MCF 10A (cell line): ENCODE results near the gene PTPN13. TPM values are rescaled to one million over a fixed set of nuclear protein-coding genes. Genes with fewer than 3 reads are reported as not detected.

ENCODE experiments used
- BruUV-seq: library from RNA; stranded (reverse); fragments of 400-500 nt; replicated peaks from 2 replicates; lab custom pipeline; 2021; lab: Mats Ljungman, UMichigan
- CTCF ChIA-PET: fragments of 300-600 bp; sonication (Branson Sonifier 250); formaldehyde crosslinking; extraction: SDS; loops from one replicate; lab custom pipeline; 2021; ENCODE audit warnings: antibody characterized with exemption, inconsistent platforms; lab: Yijun Ruan, JAX
- POLR2A ChIA-PET: fragments of 300-600, 350-650 bp; sonication (Branson Sonifier 250); formaldehyde crosslinking; extraction: SDS; loops from one replicate; lab custom pipeline; 2020; ENCODE audit warnings: antibody characterized with exemption, inconsistent platforms; lab: Yijun Ruan, JAX
- DNase-seq: peaks from one replicate; pipeline ENCODE4 v3.0.0-alpha.2; 2018; ENCODE audit not compliant: unreplicated experiment
- H3K27ac Mint-ChIP-seq: one replicate; pipeline ENCODE4 v1.8.0; 2022; ENCODE audit warnings: mild to moderate bottlenecking, low read depth, mixed read lengths; ENCODE audit not compliant: unreplicated experiment
- H3K27me3 Mint-ChIP-seq: one replicate; pipeline ENCODE4 v1.8.0; 2022; ENCODE audit warnings: mixed read lengths; ENCODE audit not compliant: insufficient read depth, unreplicated experiment
- H3K36me3 Mint-ChIP-seq: one replicate; pipeline ENCODE4 v1.8.0; 2022; ENCODE audit warnings: mild to moderate bottlenecking, moderate library complexity, mixed read lengths; ENCODE audit not compliant: insufficient read depth, unreplicated experiment
- H3K4me1 Mint-ChIP-seq: one replicate; pipeline ENCODE4 v1.8.0; 2022; ENCODE audit warnings: mixed read lengths; ENCODE audit not compliant: insufficient read depth, unreplicated experiment
- H3K4me3 Mint-ChIP-seq: one replicate; pipeline ENCODE4 v1.8.0; 2022; ENCODE audit warnings: mild to moderate bottlenecking, moderate library complexity, mixed read lengths; ENCODE audit not compliant: unreplicated experiment
- H3K9me3 Mint-ChIP-seq: one replicate; pipeline ENCODE4 v1.8.0; 2022; ENCODE audit warnings: mixed read lengths; ENCODE audit not compliant: unreplicated experiment
- intact Hi-C: fragments of 100-400 bp; cut with micrococcal nuclease; formaldehyde crosslinking; loops from 2 replicates; pipeline ENCODE4 v1.14.1; 2022
- total RNA-seq: library from RNA; stranded (reverse); gene quantifications from 2 replicates; pipeline ENCODE4 v1.2.3, GENCODE V29; 2022
- TF ChIP-seq, protein P1 (sequence below): fragments of 200-600 bp; IDR thresholded peaks from one replicate; pipeline ENCODE4 v1.8.0; 2022; ENCODE audit warnings: antibody characterized with exemption, mild to moderate bottlenecking; ENCODE audit not compliant: unreplicated experiment

PTPN13 gene
- total RNA-seq, 1 experiment from 2014 or later, result 28.3 TPM

GRCh38 chr4:86606809-86607208 lies 12.7 kb downstream of the PTPN13 start:
- TF ChIP-seq, protein P1, sequence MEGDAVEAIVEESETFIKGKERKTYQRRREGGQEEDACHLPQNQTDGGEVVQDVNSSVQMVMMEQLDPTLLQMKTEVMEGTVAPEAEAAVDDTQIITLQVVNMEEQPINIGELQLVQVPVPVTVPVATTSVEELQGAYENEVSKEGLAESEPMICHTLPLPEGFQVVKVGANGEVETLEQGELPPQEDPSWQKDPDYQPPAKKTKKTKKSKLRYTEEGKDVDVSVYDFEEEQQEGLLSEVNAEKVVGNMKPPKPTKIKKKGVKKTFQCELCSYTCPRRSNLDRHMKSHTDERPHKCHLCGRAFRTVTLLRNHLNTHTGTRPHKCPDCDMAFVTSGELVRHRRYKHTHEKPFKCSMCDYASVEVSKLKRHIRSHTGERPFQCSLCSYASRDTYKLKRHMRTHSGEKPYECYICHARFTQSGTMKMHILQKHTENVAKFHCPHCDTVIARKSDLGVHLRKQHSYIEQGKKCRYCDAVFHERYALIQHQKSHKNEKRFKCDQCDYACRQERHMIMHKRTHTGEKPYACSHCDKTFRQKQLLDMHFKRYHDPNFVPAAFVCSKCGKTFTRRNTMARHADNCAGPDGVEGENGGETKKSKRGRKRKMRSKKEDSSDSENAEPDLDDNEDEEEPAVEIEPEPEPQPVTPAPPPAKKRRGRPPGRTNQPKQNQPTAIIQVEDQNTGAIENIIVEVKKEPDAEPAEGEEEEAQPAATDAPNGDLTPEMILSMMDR, result no peak
- no peaks in the 10 kb centered on the region for H3K9me3 Mint-ChIP-seq
- H3K27ac Mint-ChIP-seq, result no peak overlapping the region
- ChIA-PET POLR2A (interaction anchor here (0.7 kb wide), 1 partner anchor 10 kb away, joined by 3 read pairs; no protein-coding TSS in a partner anchor), CTCF (no interaction called here)
- intact Hi-C loops, result no loop called here
- no peak overlapping the region for H3K4me3 Mint-ChIP-seq
- H3K36me3 Mint-ChIP-seq, result no peaks in the 10 kb centered on the region
- DNase-seq, result no peak
- no TSS peak for BruUV-seq
- H3K27me3 Mint-ChIP-seq, result no peaks in the 10 kb centered on the region
- H3K4me1 Mint-ChIP-seq, result peaks cover 18% of the 10 kb centered on the region

- POLR2A ChIA-PET, result interaction anchor here (0.7 to 2.1 kb wide), 3 partner anchors 10 to 126 kb away, joined by 3 to 8 read pairs (median 7); partner anchors contain the start of gene PTPN13
- no peaks in the 10 kb centered on the region for H3K9me3 Mint-ChIP-seq
Observed at GRCh38 chr4:86608757-86609375, 14.8 kb downstream of the PTPN13 start.

GRCh38 chr4:86611757-86612156 lies 17.6 kb downstream of the PTPN13 start:
- TF ChIP-seq, protein P1, result no peak
- H3K27ac Mint-ChIP-seq, result no peak overlapping the region
- BruUV-seq, result no TSS peak
- H3K4me1 Mint-ChIP-seq, result no peaks in the 10 kb centered on the region
- H3K4me3 Mint-ChIP-seq, result no peak overlapping the region
- intact Hi-C loops, result no loop called here
- no peaks in the 10 kb centered on the region for H3K9me3 Mint-ChIP-seq
- H3K36me3 Mint-ChIP-seq, result no peaks in the 10 kb centered on the region
- ChIA-PET CTCF (no interaction called here), POLR2A (interaction anchor here (0.6 to 1.4 kb wide), 2 partner anchors 26 to 59 kb away, joined by 3 to 5 read pairs; no protein-coding TSS in a partner anchor)
- no peaks in the 10 kb centered on the region for H3K27me3 Mint-ChIP-seq
- DNase-seq, result no peak

More at GRCh38 chr4:86608757-86609375, 14.8 kb downstream of the PTPN13 start:
- intact Hi-C loops, result no loop called here
- Mint-ChIP-seq H3K36me3 (no peaks in the 10 kb centered on the region), H3K4me1 (peaks cover 14% of the 10 kb centered on the region), H3K4me3 (no peak overlapping the region), H3K27me3 (no peaks in the 10 kb centered on the region), H3K27ac (no peak overlapping the region)
- CTCF ChIA-PET, result no interaction called here
- TF ChIP-seq, protein P1, result no peak
- BruUV-seq, result no TSS peak
- no peak for DNase-seq

DNA sequence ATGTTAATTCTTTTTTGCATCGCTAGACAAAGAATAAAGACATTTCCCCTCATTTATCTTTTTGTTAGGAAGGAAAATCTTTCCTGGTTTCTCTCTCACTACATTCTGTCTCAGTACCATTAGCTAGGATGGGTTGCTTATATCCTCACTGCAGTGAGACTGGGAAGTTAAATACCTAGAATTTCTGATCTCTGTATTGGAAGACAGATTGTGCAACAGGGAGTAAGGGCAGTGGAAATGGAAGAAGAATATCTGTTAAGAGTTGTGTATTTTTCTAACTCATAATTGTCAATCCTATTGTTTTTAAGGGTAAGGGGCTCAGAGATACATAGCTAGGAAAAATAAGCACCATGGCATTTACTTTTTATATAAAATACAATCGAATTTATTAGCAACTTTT lies 19.6 kb downstream of the PTPN13 start:
- no peak overlapping the region for H3K4me3 Mint-ChIP-seq
- intact Hi-C loops, result no loop called here
- BruUV-seq, result no TSS peak
- H3K27me3 Mint-ChIP-seq, result no peaks in the 10 kb centered on the region
- H3K4me1 Mint-ChIP-seq, result no peaks in the 10 kb centered on the region
- no peaks in the 10 kb centered on the region for H3K9me3 Mint-ChIP-seq
- no peak overlapping the region for H3K27ac Mint-ChIP-seq
- TF ChIP-seq, protein P1, result no peak
- DNase-seq, result no peak
- ChIA-PET CTCF (interaction anchor here (0.7 to 0.9 kb wide), 2 partner anchors 19 to 117 kb away, joined by 3 to 4 read pairs; no protein-coding TSS in a partner anchor), POLR2A (interaction anchor here (0.8 to 1.6 kb wide), 2 partner anchors 19 to 129 kb away, joined by 4 to 5 read pairs; no protein-coding TSS in a partner anchor)
- H3K36me3 Mint-ChIP-seq, result no peaks in the 10 kb centered on the region
